HG03575 (cell line): ENCODE data around the gene TIPRL.
"Not testable (repeated sequence)": the region's sequence is repeated elsewhere in the genome, so short reads cannot be mapped to it uniquely, and the experiment has no call there.

Source experiments
- ATAC-seq: cut with Tn5 transposase; IDR thresholded peaks from one replicate; pipeline ENCODE4 v1.9.1; 2021; ENCODE audit not compliant: unreplicated experiment, insufficient number of reproducible peaks, low FRiP score; ENCODE audit errors: extremely low read depth

TIPRL gene

GRCh38 chr1:168155910-168156309 is 22.9 kb upstream of the TIPRL start:
- no peak for ATAC-seq

- no peak for ATAC-seq
Measured at GRCh38 chr1:168157638-168158037, 21.1 kb upstream of the TIPRL start.

- no peak for ATAC-seq
Measured at GRCh38 chr1:168159251-168159650, 19.5 kb upstream of the TIPRL start.

GRCh38 chr1:168159979-168160378 is 18.8 kb upstream of the TIPRL start:
- ATAC-seq = no peak

- no peak for ATAC-seq
Measured at GRCh38 chr1:168161459-168161858, 17.3 kb upstream of the TIPRL start.

GRCh38 chr1:168163670-168164069 is 15.1 kb upstream of the TIPRL start:
- ATAC-seq = no peak

GRCh38 chr1:168164771-168165170 is 14.0 kb upstream of the TIPRL start:
- no peak for ATAC-seq

- no peak for ATAC-seq
Measured at GRCh38 chr1:168167806-168168205, 11.0 kb upstream of the TIPRL start.

GRCh38 chr1:168170564-168171508 is 7.9 kb upstream of the TIPRL start:
- no peak for ATAC-seq

GRCh38 chr1:168172250-168172915 is 6.4 kb upstream of the TIPRL start:
- ATAC-seq = no peak

GRCh38 chr1:168178227-168178637 is 530 bp upstream of the TIPRL start:
- ATAC-seq = no peak

GRCh38 chr1:168179438-168180147 is 831 bp downstream of the TIPRL start:
- ATAC-seq = no peak

GRCh38 chr1:168180148-168180524 is 1.4 kb downstream of the TIPRL start:
- no peak for ATAC-seq

GRCh38 chr1:168181063-168181720 is 2.4 kb downstream of the TIPRL start:
- ATAC-seq = not testable (repeated sequence)

- ATAC-seq = no peak
Measured at GRCh38 chr1:168187177-168187576, 8.4 kb downstream of the TIPRL start.

- ATAC-seq = no peak
Measured at GRCh38 chr1:168190403-168190802, 11.6 kb downstream of the TIPRL start.

- ATAC-seq = no peak
Measured at GRCh38 chr1:168195199-168196135, 16.7 kb downstream of the TIPRL start.

GRCh38 chr1:168199056-168199455 is 20.3 kb downstream of the TIPRL start:
- no peak for ATAC-seq
